Measurements from ENCODE around the gene NR2C2. TPM values are rescaled to one million over a fixed set of nuclear protein-coding genes. Genes with fewer than 3 reads are reported as not detected.

NR2C2 gene
- total and polyA plus RNA-seq, 2 of the 13 experiments (the other 11 are each of a cell fraction or from before 2014, with no cell fraction given) = 7.8 to 11.8 TPM

- TF ChIP-seq ZHX2 (IDR thresholded peaks at IDR 0.05; ENCODE audit: low read depth) = peak; percentile 50; the same call in 1 of the 2 replicates
- no peak for TF ChIP-seq ZHX2 (CRISPR knock-in tag; IDR thresholded peaks at IDR 0.05; ENCODE audit: borderline replicate concordance)
- TF ChIP-seq ZNF510 (CRISPR knock-in tag; IDR thresholded peaks at IDR 0.05; ENCODE audit: low read depth) = no peak
- no peak; the same call in 1 of the 2 replicates for TF ChIP-seq ZNF430 (CRISPR knock-in tag; IDR thresholded peaks at IDR 0.05)
- no peak for TF ChIP-seq IKZF4 (CRISPR knock-in tag; IDR thresholded peaks at IDR 0.05; ENCODE audit: borderline replicate concordance, low read depth, not compliant biosample characterization)
- no peak for TF ChIP-seq HHEX (CRISPR knock-in tag; IDR thresholded peaks at IDR 0.05)
- peak; percentile 51; the same call in 1 of the 2 replicates for TF ChIP-seq NFKB2 (CRISPR knock-in tag; IDR thresholded peaks at IDR 0.05; ENCODE audit: borderline replicate concordance)
- TF ChIP-seq ZBTB44 (CRISPR knock-in tag; IDR thresholded peaks at IDR 0.05) = no peak
- TF ChIP-seq ZNF276 (CRISPR knock-in tag; IDR thresholded peaks at IDR 0.05; ENCODE audit: low read depth) = no peak; the same call in 1 of the 2 replicates
- TF ChIP-seq FOXM1 (CRISPR knock-in tag; IDR thresholded peaks at IDR 0.05) = no peak
- TF ChIP-seq ZNF746 (CRISPR knock-in tag; IDR thresholded peaks at IDR 0.05) = no peak
- no peak for TF ChIP-seq RFX1 (IDR thresholded peaks at IDR 0.05)
- TF ChIP-seq MLX (CRISPR knock-in tag; IDR thresholded peaks at IDR 0.05) = no peak
- TF ChIP-seq GMEB2 (CRISPR knock-in tag; IDR thresholded peaks at IDR 0.05; ENCODE audit: low read depth) = no peak
- TF ChIP-seq HNRNPH1 (optimal IDR thresholded peaks at IDR 0.05; ENCODE audit: low read depth, low read length) = no peak
- peak; percentile 44; the same call in 1 of the 2 replicates for TF ChIP-seq ZBTB14 (CRISPR knock-in tag; IDR thresholded peaks at IDR 0.05)
These were observed at the start of gene NR2C2 (continued) for GRCh38 chr3:14947100-14947885.
